ENCODE data around the gene RAB37. TPM values are rescaled to one million over a fixed set of nuclear protein-coding genes. Genes with fewer than 3 reads are reported as not detected.
A peak's percentile ranks its signal among the peaks of the same experiment; 100 is the strongest.

Gene RAB37
- total and polyA plus RNA-seq, 2 of the 13 experiments (the other 11 are each of a cell fraction or from before 2014, with no cell fraction given): 0.91 to 3.7 TPM

- TF ChIP-seq MNT (IDR thresholded peaks at IDR 0.05): no peak
- TF ChIP-seq NBN (conservative IDR thresholded peaks at IDR 0.05): no peak
- TF ChIP-seq PAXIP1 (CRISPR knock-in tag; conservative IDR thresholded peaks at IDR 0.05): no peak
- TF ChIP-seq ZNF260 (CRISPR knock-in tag; IDR thresholded peaks at IDR 0.05; ENCODE audit: borderline replicate concordance, low read depth): no peak
- TF ChIP-seq MEF2D (CRISPR knock-in tag; IDR thresholded peaks at IDR 0.05): no peak
- no peak for TF ChIP-seq ZNF329 (CRISPR knock-in tag; IDR thresholded peaks at IDR 0.05; ENCODE audit: low read depth)
- TF ChIP-seq REST (IDR thresholded peaks at IDR 0.05; ENCODE audit: borderline replicate concordance in 1 of 2, low read depth in 1 of 2, low read length in 2 of 2): no peak
- TF ChIP-seq NFATC3 (CRISPR knock-in tag; IDR thresholded peaks at IDR 0.05): 0 out of 2 replicates have a peak, but pooled peaks have one; percentile 41
- TF ChIP-seq TEAD2 (CRISPR knock-in tag; IDR thresholded peaks at IDR 0.05): 0 out of 2 replicates have a peak, but pooled peaks have one; percentile 18
- TF ChIP-seq ATF3 (CRISPR knock-in tag; IDR thresholded peaks at IDR 0.05): no peak
- TF ChIP-seq ZBTB21 (CRISPR knock-in tag; IDR thresholded peaks at IDR 0.05): no peak
- TF ChIP-seq HMGA1 (CRISPR knock-in tag; conservative IDR thresholded peaks at IDR 0.05): no peak
- TF ChIP-seq SRSF4 (IDR thresholded peaks at IDR 0.05; ENCODE audit: low read depth, low read length, poor library complexity, severe bottlenecking): no peak
- TF ChIP-seq ZNF589 (CRISPR knock-in tag; conservative IDR thresholded peaks at IDR 0.05): no peak
- TF ChIP-seq DNMT3B (CRISPR knock-in tag; conservative IDR thresholded peaks at IDR 0.05): no peak
- no peak for TF ChIP-seq ZNF549 (CRISPR knock-in tag; IDR thresholded peaks at IDR 0.05)
- TF ChIP-seq ZNF12 (CRISPR knock-in tag; IDR thresholded peaks at IDR 0.05): no peak
- no peak for TF ChIP-seq ZNF414 (CRISPR knock-in tag; IDR thresholded peaks at IDR 0.05)
- TF ChIP-seq ZSCAN22 (CRISPR knock-in tag; IDR thresholded peaks at IDR 0.05): no peak
- no peak for TF ChIP-seq ZNF337 (CRISPR knock-in tag; IDR thresholded peaks at IDR 0.05; ENCODE audit: borderline replicate concordance, low read depth)
- no peak for TF ChIP-seq MTERF4 (CRISPR knock-in tag; IDR thresholded peaks at IDR 0.05)
These were observed 7.3 kb downstream of the RAB37 start (continued) for GRCh38 chr17:74744349-74744713.

Measured in HepG2 (cell line).